ENCODE data around the gene HDAC1. TPM values are rescaled to one million over a fixed set of nuclear protein-coding genes. Genes with fewer than 3 reads are reported as not detected.

HDAC1 gene
- total RNA-seq, 2 experiments from 2014 or later: 126 to 127 TPM

DNA sequence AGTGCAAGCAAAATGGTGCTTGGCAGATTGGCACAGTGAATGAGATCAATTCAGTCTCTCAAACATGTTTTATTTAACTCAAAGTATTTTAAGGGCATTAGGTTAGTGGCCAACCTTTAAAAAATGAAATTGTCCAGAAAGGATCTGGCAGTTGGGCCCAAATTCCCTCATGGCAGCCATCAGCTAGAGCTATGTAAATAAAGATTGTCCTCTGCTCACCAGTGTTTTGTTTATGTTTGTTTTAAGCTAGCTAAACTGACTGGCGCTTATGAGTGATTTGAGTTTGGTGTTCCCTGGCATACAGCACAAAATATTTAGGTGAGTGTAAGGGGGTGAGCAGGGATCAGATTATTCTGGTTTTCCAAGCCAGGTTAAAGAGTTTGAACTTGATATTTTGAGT, 18.1 kb downstream of the HDAC1 start:
- peaks cover 43% of the 10 kb centered on the region for H3K36me3 Mint-ChIP-seq (ENCODE audit: low read depth)
- H3K4me1 Mint-ChIP-seq (ENCODE audit: low read depth): peaks cover 57% of the 10 kb centered on the region
- ChIA-PET POLR2A (interaction anchor here (0.6 to 1.3 kb wide), 2 partner anchors 22 to 42 kb away, joined by 3 to 4 read pairs; no protein-coding TSS in a partner anchor), CTCF (interaction anchor here (1.7 kb wide), 1 partner anchor 19 kb away, joined by 4 read pairs; no protein-coding TSS in a partner anchor)
- intact Hi-C loops (cut with micrococcal nuclease): no loop called here
- TF ChIP-seq, protein P1, sequence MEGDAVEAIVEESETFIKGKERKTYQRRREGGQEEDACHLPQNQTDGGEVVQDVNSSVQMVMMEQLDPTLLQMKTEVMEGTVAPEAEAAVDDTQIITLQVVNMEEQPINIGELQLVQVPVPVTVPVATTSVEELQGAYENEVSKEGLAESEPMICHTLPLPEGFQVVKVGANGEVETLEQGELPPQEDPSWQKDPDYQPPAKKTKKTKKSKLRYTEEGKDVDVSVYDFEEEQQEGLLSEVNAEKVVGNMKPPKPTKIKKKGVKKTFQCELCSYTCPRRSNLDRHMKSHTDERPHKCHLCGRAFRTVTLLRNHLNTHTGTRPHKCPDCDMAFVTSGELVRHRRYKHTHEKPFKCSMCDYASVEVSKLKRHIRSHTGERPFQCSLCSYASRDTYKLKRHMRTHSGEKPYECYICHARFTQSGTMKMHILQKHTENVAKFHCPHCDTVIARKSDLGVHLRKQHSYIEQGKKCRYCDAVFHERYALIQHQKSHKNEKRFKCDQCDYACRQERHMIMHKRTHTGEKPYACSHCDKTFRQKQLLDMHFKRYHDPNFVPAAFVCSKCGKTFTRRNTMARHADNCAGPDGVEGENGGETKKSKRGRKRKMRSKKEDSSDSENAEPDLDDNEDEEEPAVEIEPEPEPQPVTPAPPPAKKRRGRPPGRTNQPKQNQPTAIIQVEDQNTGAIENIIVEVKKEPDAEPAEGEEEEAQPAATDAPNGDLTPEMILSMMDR (IDR thresholded peaks at IDR 0.05): no peak
- H3K27ac Mint-ChIP-seq: peak overlapping the region; percentile 55
- peaks cover 2% of the 10 kb centered on the region for H3K9me3 Mint-ChIP-seq
- H3K4me3 Mint-ChIP-seq: no peak overlapping the region
- no peak for DNase-seq
- H3K27me3 Mint-ChIP-seq: no peaks in the 10 kb centered on the region
- no peak for ATAC-seq

- Mint-ChIP-seq H3K27me3 (no peaks in the 10 kb centered on the region), H3K27ac (peak overlapping the region; percentile 39), H3K36me3 (ENCODE audit: low read depth) (peaks cover 39% of the 10 kb centered on the region), H3K4me1 (ENCODE audit: low read depth) (peaks cover 52% of the 10 kb centered on the region), H3K4me3 (no peak overlapping the region), H3K9me3 (no peaks in the 10 kb centered on the region)
- intact Hi-C loops (cut with micrococcal nuclease): no loop called here
- CTCF ChIA-PET: interaction anchor here (0.9 to 2.0 kb wide), 4 partner anchors 15 to 101 kb away, joined by 3 to 5 read pairs (median 4); partner anchors contain the start of gene HDAC1
- DNase-seq (no peak), ATAC-seq (peak; percentile 53)
- TF ChIP-seq, protein P1 (IDR thresholded peaks at IDR 0.05): no peak
- POLR2A ChIA-PET: interaction anchor here (0.8 to 1.8 kb wide), 5 partner anchors 8 to 96 kb away, joined by 3 to 7 read pairs (median 5); partner anchors contain the start of genes LCK and MARCKSL1
Measured at GRCh38 chr1:32311709-32312393, 20.0 kb downstream of the HDAC1 start.

DNA sequence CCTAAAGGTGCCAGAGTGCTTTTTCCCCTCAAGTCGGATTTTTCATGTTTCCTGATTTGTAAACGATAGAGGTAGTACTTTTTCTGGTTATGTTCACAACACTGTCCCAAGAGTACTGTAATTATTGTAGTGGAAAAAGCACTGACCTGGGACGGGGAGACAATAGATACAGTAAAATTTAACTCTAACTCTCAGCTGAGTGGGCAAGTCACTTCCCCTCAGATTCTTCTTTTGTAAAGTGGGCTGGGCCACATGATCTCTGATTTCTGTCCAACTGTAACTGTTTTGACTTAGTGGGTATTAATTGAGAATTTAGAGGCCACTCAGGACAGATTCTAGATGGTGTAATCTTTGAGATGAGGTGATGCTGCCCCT, 25.0 kb downstream of the HDAC1 start:
- Mint-ChIP-seq H3K9me3 (no peaks in the 10 kb centered on the region), H3K4me1 (ENCODE audit: low read depth) (peaks cover 31% of the 10 kb centered on the region), H3K27me3 (no peaks in the 10 kb centered on the region), H3K4me3 (no peak overlapping the region), H3K27ac (peak overlapping the region; percentile 9), H3K36me3 (ENCODE audit: low read depth) (peaks cover 36% of the 10 kb centered on the region)
- no peak for DNase-seq
- ChIA-PET POLR2A (interaction anchor here (0.6 to 2.5 kb wide), 2 partner anchors 9 to 13 kb away, joined by 3 to 5 read pairs; no protein-coding TSS in a partner anchor), CTCF (interaction anchor here (0.8 to 1.8 kb wide), 3 partner anchors 10 to 101 kb away, joined by 3 to 5 read pairs (median 4); partner anchors contain the start of gene MARCKSL1)
- intact Hi-C loops (cut with micrococcal nuclease): no loop called here
- TF ChIP-seq, protein P1 (IDR thresholded peaks at IDR 0.05): no peak
- ATAC-seq: no peak

GRCh38 chr1:32318127-32318869, 26.4 kb downstream of the HDAC1 start:
- ATAC-seq: no peak
- H3K27ac Mint-ChIP-seq: no peak overlapping the region
- TF ChIP-seq, protein P1 (IDR thresholded peaks at IDR 0.05): no peak
- H3K27me3 Mint-ChIP-seq: no peaks in the 10 kb centered on the region
- ChIA-PET POLR2A (interaction anchor here (0.8 to 2.5 kb wide), 5 partner anchors 12 to 77 kb away, joined by 3 to 5 read pairs (median 3); no protein-coding TSS in a partner anchor), CTCF (no interaction called here)
- no peak overlapping the region for H3K4me3 Mint-ChIP-seq
- peaks cover 43% of the 10 kb centered on the region for H3K36me3 Mint-ChIP-seq (ENCODE audit: low read depth)
- intact Hi-C loops (cut with micrococcal nuclease): no loop called here
- no peaks in the 10 kb centered on the region for H3K9me3 Mint-ChIP-seq
- DNase-seq: no peak
- H3K4me1 Mint-ChIP-seq (ENCODE audit: low read depth): peaks cover 39% of the 10 kb centered on the region

Data from activated CD8-positive, alpha-beta T cell treated with anti-CD3 and anti-CD28 coated beads for 36 hours (primary cell).